Prostate gland (tissue), 2 donors: ENCODE data around the gene MIER2. TPM values are rescaled to one million over a fixed set of nuclear protein-coding genes. Genes with fewer than 3 reads are reported as not detected.

ENCODE experiments used
- DNase-seq: peaks from one replicate; pipeline ENCODE4 v3.0.0-alpha.2; 2019; ENCODE audit warnings: low spot score
- H3K27ac ChIP-seq, 2 donors: fragments of 200-600 bp; sonication (generic); 2 replicates each; pipeline ENCODE4 v1.5.1; 2017 to 2019
- H3K27me3 ChIP-seq: fragments of 200-600 bp; sonication (generic); replicated peaks from 2 replicates; pipeline ENCODE4 v1.5.1; 2019; ENCODE audit not compliant: insufficient read depth
- H3K36me3 ChIP-seq, 2 donors: fragments of 200-600 bp; sonication (generic); 1 replicate in 1 of 2; 2 replicates in 1 of 2; pipeline versions ENCODE4 v1.5.1 to v1.8.1; 2017 to 2019
- H3K4me1 ChIP-seq: fragments of 200-600 bp; sonication (generic); replicated peaks from 2 replicates; pipeline ENCODE4 v1.5.1; 2019
- H3K4me3 ChIP-seq, 2 donors: fragments of 200-600 bp; sonication (generic); 2 replicates each; pipeline ENCODE4 v1.5.1; 2017 to 2019
- H3K9me3 ChIP-seq: fragments of 200-600 bp; sonication (generic); 2 replicates; pipeline ENCODE4 v1.5.1; 2017
- CTCF ChIP-seq, 4 experiments: fragments of 200-600 bp in 2 of 4; fragments of 450-650 bp in 2 of 4; sonication (generic) in 2 of 4; IDR thresholded peaks; 1 replicate in 3 of 4; 2 replicates in 1 of 4; pipeline ENCODE4 v1.5.1; 2016 to 2019; ENCODE audit warnings: antibody characterized with exemption in 4 of 4, mild to moderate bottlenecking in 2 of 4, moderate library complexity in 2 of 4
- POLR2A ChIP-seq: fragments of 450-650 bp; IDR thresholded peaks from one replicate; pipeline ENCODE4 v1.6.1; 2016; ENCODE audit warnings: antibody characterized with exemption, mild to moderate bottlenecking
- POLR2AphosphoS5 ChIP-seq: sonication (generic); formaldehyde crosslinking; IDR thresholded peaks from one replicate; pipeline ENCODE4 v1.6.1; 2017; ENCODE audit warnings: antibody characterized with exemption
- WGBS: methylation state at CpG from one replicate; pipeline ENCODE4 v1.1.5; 2018; 5-methylcytosine and 5-hydroxymethylcytosine counted together
- intact Hi-C: fragments of 100-400 bp; cut with DNase I; formaldehyde crosslinking; loops from one replicate; pipeline ENCODE4 v1.14.2; 2022
- total RNA-seq, 2 donors: library from RNA; depleted of rRNA; stranded (reverse); fragments of >200 nt; gene quantifications; one replicate each; pipeline ENCODE4 v1.1.0, GENCODE V29; 2016

The MIER2 gene
- total RNA-seq, 2 donors from 2014 or later: 16.9 to 37.1 TPM

- no peak overlapping the region for H3K4me3 ChIP-seq
- intact Hi-C loops: no loop called here
- H3K36me3 ChIP-seq: peaks cover 0 to 13% of the 10 kb centered on the region in 2 donors
- no peaks in the 10 kb centered on the region for H3K9me3 ChIP-seq
- H3K27ac ChIP-seq: no peak overlapping the region
- DNase-seq: no peak
- TF ChIP-seq CTCF (IDR thresholded peaks at IDR 0.05) (no peak), POLR2A (no peak), POLR2AphosphoS5 (no peak)
- H3K27me3 ChIP-seq: no peaks in the 10 kb centered on the region
- no peaks in the 10 kb centered on the region for H3K4me1 ChIP-seq
- WGBS: 90% methylated on average over 22 of the region's 22 CpGs
Measured at GRCh38 chr19:313988-314815, 30.4 kb downstream of the MIER2 start.

- Histone ChIP-seq H3K27ac (no peak overlapping the region), H3K27me3 (no peaks in the 10 kb centered on the region), H3K9me3 (no peaks in the 10 kb centered on the region), H3K4me3 (no peak overlapping the region), H3K4me1 (no peaks in the 10 kb centered on the region), H3K36me3 (peaks cover 0 to 17% of the 10 kb centered on the region in 2 donors)
- 66% methylated on average over 23 of the region's 23 CpGs for WGBS
- TF ChIP-seq CTCF (IDR thresholded peaks at IDR 0.05) (no peak), POLR2AphosphoS5 (no peak), POLR2A (no peak)
- DNase-seq: no peak
- intact Hi-C loops: no loop called here
Measured at GRCh38 chr19:313169-313987, 31.2 kb downstream of the MIER2 start.

GRCh38 chr19:311813-312261 lies 32.8 kb downstream of the MIER2 start:
- Histone ChIP-seq H3K9me3 (no peaks in the 10 kb centered on the region), H3K36me3 (peaks cover 9 to 28% of the 10 kb centered on the region in 2 donors), H3K27me3 (no peaks in the 10 kb centered on the region), H3K27ac (no peak overlapping the region), H3K4me1 (no peaks in the 10 kb centered on the region), H3K4me3 (peak overlapping the region in 1 of 2 donors; percentile 2)
- 91% methylated on average over 33 of the region's 33 CpGs for WGBS
- intact Hi-C loops: no loop called here
- TF ChIP-seq POLR2A (no peak), POLR2AphosphoS5 (no peak), CTCF (IDR thresholded peaks at IDR 0.05) (no peak)
- no peak for DNase-seq

- no peak overlapping the region for H3K4me3 ChIP-seq
- 90% methylated on average over 24 of the region's 24 CpGs for whole genome bisulfite sequencing
- TF ChIP-seq POLR2AphosphoS5 (no peak), CTCF (IDR thresholded peaks at IDR 0.05) (no peak), POLR2A (no peak)
- H3K9me3 ChIP-seq: no peaks in the 10 kb centered on the region
- peaks cover 12 to 36% of the 10 kb centered on the region in 2 donors for H3K36me3 ChIP-seq
- intact Hi-C loops: no loop called here
- no peak for DNase-seq
- no peak overlapping the region for H3K27ac ChIP-seq
- no peaks in the 10 kb centered on the region for H3K27me3 ChIP-seq
- H3K4me1 ChIP-seq: no peaks in the 10 kb centered on the region
Measured at GRCh38 chr19:310781-311496, 33.7 kb downstream of the MIER2 start.
